Measurements from ENCODE around the gene RBM20.

Gene RBM20

GRCh38 chr10:110770243-110770642 is 126.1 kb downstream of the RBM20 start:
- no peak for DNase-seq

- no peak for DNase-seq
Measured at GRCh38 chr10:110771486-110771885, 127.3 kb downstream of the RBM20 start.

GRCh38 chr10:110771991-110772390 is 127.9 kb downstream of the RBM20 start:
- no peak for DNase-seq

- no peak for DNase-seq
Measured at GRCh38 chr10:110772454-110773025, 128.4 kb downstream of the RBM20 start.

- DNase-seq, result no peak
Measured at GRCh38 chr10:110773693-110774068, 129.5 kb downstream of the RBM20 start.

- DNase-seq, result no peak
Measured at GRCh38 chr10:110774069-110775019, 130.2 kb downstream of the RBM20 start.

GRCh38 chr10:110775020-110775375 is 130.9 kb downstream of the RBM20 start:
- no peak for DNase-seq

GRCh38 chr10:110775406-110775805 is 131.3 kb downstream of the RBM20 start:
- DNase-seq, result no peak

GRCh38 chr10:110777017-110777416 is 132.9 kb downstream of the RBM20 start:
- DNase-seq, result no peak

GRCh38 chr10:110777661-110778060 is 133.5 kb downstream of the RBM20 start:
- no peak for DNase-seq

GRCh38 chr10:110778211-110778610 is 134.1 kb downstream of the RBM20 start:
- DNase-seq, result no peak

- no peak for DNase-seq
Measured at GRCh38 chr10:110779489-110779888, 135.4 kb downstream of the RBM20 start.

GRCh38 chr10:110780704-110781103 is 136.6 kb downstream of the RBM20 start:
- DNase-seq, result no peak

- DNase-seq, result no peak
Measured at GRCh38 chr10:110781139-110781538, 137.0 kb downstream of the RBM20 start.

GRCh38 chr10:110782616-110783015 is 138.5 kb downstream of the RBM20 start:
- DNase-seq, result no peak

GRCh38 chr10:110783509-110784107 is 139.5 kb downstream of the RBM20 start:
- no peak for DNase-seq

GRCh38 chr10:110784198-110784597 is 140.1 kb downstream of the RBM20 start:
- no peak for DNase-seq

GRCh38 chr10:110786172-110786571 is 142.0 kb downstream of the RBM20 start:
- DNase-seq, result no peak

- no peak for DNase-seq
Measured at GRCh38 chr10:110788620-110789385, 144.7 kb downstream of the RBM20 start.

GRCh38 chr10:110789604-110790433 is 145.7 kb downstream of the RBM20 start:
- DNase-seq, result no peak

- DNase-seq, result no peak
Measured at GRCh38 chr10:110790913-110791506, 146.9 kb downstream of the RBM20 start.

- no peak for DNase-seq
Measured at GRCh38 chr10:110791541-110792073, 147.5 kb downstream of the RBM20 start.
